Vagina (tissue), 2 donors: ENCODE data around the gene PCDHGC4. TPM values are rescaled to one million over a fixed set of nuclear protein-coding genes. Genes with fewer than 3 reads are reported as not detected.

Experiments
- DNase-seq, 2 donors: peaks; one replicate each; pipeline ENCODE4 v3.0.0-alpha.2; 2017; ENCODE audit errors: extremely low spot score in 2 of 2
- H3K27ac ChIP-seq: fragments of 200-600 bp; sonication (generic); one replicate; pipeline ENCODE4 v1.5.1; 2019
- H3K27me3 ChIP-seq: fragments of 200-600 bp; sonication (generic); one replicate; pipeline ENCODE4 v1.5.1; 2019
- H3K36me3 ChIP-seq, 2 donors: fragments of 200-600 bp; sonication (generic); one replicate each; pipeline ENCODE4 v1.5.1; 2017 to 2019
- H3K4me1 ChIP-seq: fragments of 200-600 bp; sonication (generic); one replicate; pipeline ENCODE4 v1.5.1; 2019
- H3K4me3 ChIP-seq, 2 donors: fragments of 200-600 bp; sonication (generic); 1 replicate in 1 of 2; 2 replicates in 1 of 2; pipeline ENCODE4 v1.5.1; 2016 to 2019
- H3K9me3 ChIP-seq: fragments of 200-600 bp; sonication (generic); one replicate; pipeline ENCODE4 v1.5.1; 2019
- CTCF ChIP-seq, 3 experiments: fragments of 450-650 bp in 2 of 3; fragments of 200-600 bp in 1 of 3; sonication (generic) in 1 of 3; IDR thresholded peaks; one replicate each; pipeline ENCODE4 v1.5.1; 2017 to 2019; ENCODE audit warnings: antibody characterized with exemption in 3 of 3, mild to moderate bottlenecking in 2 of 3, moderate library complexity in 2 of 3
- POLR2A ChIP-seq, 2 donors: fragments of 450-650 bp; IDR thresholded peaks; one replicate each; pipeline ENCODE4 v1.6.1; 2017; ENCODE audit warnings: antibody characterized with exemption in 2 of 2, mild to moderate bottlenecking in 2 of 2, moderate library complexity in 2 of 2
- POLR2AphosphoS5 ChIP-seq, 2 donors: sonication (generic); formaldehyde crosslinking; IDR thresholded peaks; one replicate each; pipeline ENCODE4 v1.9.0; 2017; ENCODE audit warnings: antibody characterized with exemption in 2 of 2, mild to moderate bottlenecking in 2 of 2, low read depth in 1 of 2; ENCODE audit not compliant: insufficient read depth in 1 of 2
- intact Hi-C: fragments of 100-400 bp; cut with DNase I; formaldehyde crosslinking; loops from one replicate; pipeline ENCODE4 v1.15.1; 2023
- total RNA-seq: library from RNA; depleted of rRNA; stranded (reverse); fragments of >200 nt; gene quantifications from one replicate; pipeline ENCODE4 v1.2.3, GENCODE V29; 2016

PCDHGC4 gene
- total RNA-seq, 1 donor from 2014 or later, result 4.9 TPM

- no peaks in the 10 kb centered on the region for H3K9me3 ChIP-seq
- peaks cover 75% of the 10 kb centered on the region for H3K4me1 ChIP-seq
- peak overlapping the region; percentile 94 for H3K27ac ChIP-seq
- TF ChIP-seq POLR2AphosphoS5 (IDR thresholded peaks at IDR 0.05; ENCODE audit: insufficient read depth in 1 of 2, low read depth in 1 of 2), result no peak
- TF ChIP-seq POLR2A (IDR thresholded peaks at IDR 0.05), result no peak
- no peak for TF ChIP-seq CTCF (IDR thresholded peaks at IDR 0.05)
- intact Hi-C loops, result no loop called here
- no peak for DNase-seq
- H3K36me3 ChIP-seq, result peaks cover 2 to 10% of the 10 kb centered on the region in 2 donors
- no peaks in the 10 kb centered on the region for H3K27me3 ChIP-seq
- no peak overlapping the region for H3K4me3 ChIP-seq
Measured at GRCh38 chr5:141515946-141516671, 31.3 kb downstream of the PCDHGC4 start.

- TF ChIP-seq CTCF (IDR thresholded peaks at IDR 0.05) (no peak), POLR2A (IDR thresholded peaks at IDR 0.05) (no peak), POLR2AphosphoS5 (IDR thresholded peaks at IDR 0.05; ENCODE audit: insufficient read depth in 1 of 2, low read depth in 1 of 2) (peak in 1 of 2 donors; percentile 17)
- Histone ChIP-seq H3K27ac (peak overlapping the region; percentile 94), H3K4me1 (peaks cover 80% of the 10 kb centered on the region)
Measured at GRCh38 chr5:141516672-141517025, 31.8 kb downstream of the PCDHGC4 start.

GRCh38 chr5:141517312-141517711 lies 32.5 kb downstream of the PCDHGC4 start:
- Histone ChIP-seq H3K27me3 (no peaks in the 10 kb centered on the region), H3K36me3 (no peaks in the 10 kb centered on the region), H3K9me3 (no peaks in the 10 kb centered on the region), H3K27ac (peak overlapping the region; percentile 94), H3K4me1 (peaks cover 81% of the 10 kb centered on the region), H3K4me3 (no peak overlapping the region)
- intact Hi-C loops, result no loop called here
- no peak for TF ChIP-seq POLR2AphosphoS5 (IDR thresholded peaks at IDR 0.05; ENCODE audit: insufficient read depth in 1 of 2, low read depth in 1 of 2)
- TF ChIP-seq POLR2A (IDR thresholded peaks at IDR 0.05), result no peak
- no peak for TF ChIP-seq CTCF (IDR thresholded peaks at IDR 0.05)
- DNase-seq, result no peak

More at GRCh38 chr5:141516672-141517025, 31.8 kb downstream of the PCDHGC4 start:
- no peak overlapping the region for H3K4me3 ChIP-seq
- DNase-seq, result no peak
- intact Hi-C loops, result no loop called here
- no peaks in the 10 kb centered on the region for H3K9me3 ChIP-seq
- H3K36me3 ChIP-seq, result peaks cover 0 to 4% of the 10 kb centered on the region in 2 donors
- H3K27me3 ChIP-seq, result no peaks in the 10 kb centered on the region

- intact Hi-C loops, result no loop called here
- no peaks in the 10 kb centered on the region for H3K9me3 ChIP-seq
- peak overlapping the region; percentile 94 for H3K27ac ChIP-seq
- no peak overlapping the region for H3K4me3 ChIP-seq
- no peaks in the 10 kb centered on the region for H3K36me3 ChIP-seq
- H3K4me1 ChIP-seq, result peaks cover 81% of the 10 kb centered on the region
- peak in 1 of 2 donors; percentile 13 for DNase-seq
- H3K27me3 ChIP-seq, result no peaks in the 10 kb centered on the region
- no peak for TF ChIP-seq POLR2AphosphoS5 (IDR thresholded peaks at IDR 0.05; ENCODE audit: insufficient read depth in 1 of 2, low read depth in 1 of 2)
- no peak for TF ChIP-seq POLR2A (IDR thresholded peaks at IDR 0.05)
- TF ChIP-seq CTCF (IDR thresholded peaks at IDR 0.05), result no peak
Measured at GRCh38 chr5:141517880-141518617, 33.2 kb downstream of the PCDHGC4 start.

GRCh38 chr5:141518618-141519015 lies 33.8 kb downstream of the PCDHGC4 start:
- Histone ChIP-seq H3K27me3 (no peaks in the 10 kb centered on the region), H3K9me3 (no peaks in the 10 kb centered on the region), H3K4me3 (no peak overlapping the region), H3K36me3 (no peaks in the 10 kb centered on the region), H3K4me1 (peaks cover 77% of the 10 kb centered on the region), H3K27ac (peak overlapping the region; percentile 94)
- peak in 1 of 2 donors; percentile 69 for DNase-seq
- TF ChIP-seq CTCF (IDR thresholded peaks at IDR 0.05) (no peak), POLR2AphosphoS5 (IDR thresholded peaks at IDR 0.05; ENCODE audit: insufficient read depth in 1 of 2, low read depth in 1 of 2) (no peak), POLR2A (IDR thresholded peaks at IDR 0.05) (no peak)
- intact Hi-C loops, result no loop called here
